ENCODE data around the gene CCDC146.
A peak's percentile ranks its signal among the peaks of the same experiment; 100 is the strongest.

The CCDC146 gene

GRCh38 chr7:77188731-77189437 is 66.5 kb downstream of the CCDC146 start:
- TF ChIP-seq CTCF (conservative IDR thresholded peaks at IDR 0.05; ENCODE audit: low read depth, low read length) = no peak
- DNase-seq (ENCODE audit: low read depth) = no peak
- H3K4me3 ChIP-seq (ENCODE audit: low read depth, low read length) = no peak overlapping the region

GRCh38 chr7:77197141-77197540 is 74.7 kb downstream of the CCDC146 start:
- no peak for TF ChIP-seq CTCF (conservative IDR thresholded peaks at IDR 0.05; ENCODE audit: low read depth, low read length)
- no peak for DNase-seq (ENCODE audit: low read depth)
- H3K4me3 ChIP-seq (ENCODE audit: low read depth, low read length) = no peak overlapping the region

GRCh38 chr7:77199013-77199966 is 76.9 kb downstream of the CCDC146 start, which contains the start of gene FGL2:
FGL2 (minus strand) TSS chr7:77199819; CDS start chr7:77199793, 26 bp downstream.
- peak; percentile 73 for DNase-seq (ENCODE audit: low read depth)
- peak; percentile 2 for TF ChIP-seq CTCF (conservative IDR thresholded peaks at IDR 0.05; ENCODE audit: low read depth, low read length)
- peak within 1 kb of the TSS; percentile 54 for H3K4me3 ChIP-seq (ENCODE audit: low read depth, low read length)

- DNase-seq (ENCODE audit: low read depth) = no peak
- TF ChIP-seq CTCF (conservative IDR thresholded peaks at IDR 0.05; ENCODE audit: low read depth, low read length) = no peak
- H3K4me3 ChIP-seq (ENCODE audit: low read depth, low read length) = no peak overlapping the region
These were observed 78.1 kb downstream of the CCDC146 start for GRCh38 chr7:77200542-77200941.

GRCh38 chr7:77202481-77202976 is 80.1 kb downstream of the CCDC146 start:
- DNase-seq (ENCODE audit: low read depth) = no peak

GRCh38 chr7:77205706-77206105 is 83.3 kb downstream of the CCDC146 start:
- no peak for TF ChIP-seq CTCF (conservative IDR thresholded peaks at IDR 0.05; ENCODE audit: low read depth, low read length)
- H3K4me3 ChIP-seq (ENCODE audit: low read depth, low read length) = no peak overlapping the region
- no peak for DNase-seq (ENCODE audit: low read depth)

More at GRCh38 chr7:77202481-77202976, 80.1 kb downstream of the CCDC146 start:
- TF ChIP-seq CTCF (conservative IDR thresholded peaks at IDR 0.05; ENCODE audit: low read depth, low read length) = no peak
- H3K4me3 ChIP-seq (ENCODE audit: low read depth, low read length) = no peak overlapping the region

Measured in choroid plexus epithelial cell (primary cell).